Thyroid gland (tissue), 4 donors: ENCODE measurements around the gene NOTCH3.

Experiments used
- CTCF ChIP-seq, 6 experiments: fragments of 200-600 bp in 3 of 6; fragments of 450-650 bp in 3 of 6; sonication (generic) in 3 of 6; IDR thresholded peaks; one replicate each; pipeline ENCODE4 v1.5.1; 2016 to 2019; ENCODE audit warnings: antibody characterized with exemption in 6 of 6, mild to moderate bottlenecking in 2 of 6, inconsistent platforms in 1 of 6, moderate library complexity in 1 of 6
- POLR2A ChIP-seq, 2 donors: fragments of 450-650 bp; IDR thresholded peaks; one replicate each; pipeline ENCODE4 v1.6.1; 2017; ENCODE audit warnings: antibody characterized with exemption in 2 of 2, mild to moderate bottlenecking in 2 of 2, moderate library complexity in 1 of 2

- no peak for TF ChIP-seq CTCF (IDR thresholded peaks at IDR 0.05)
- TF ChIP-seq POLR2A (IDR thresholded peaks at IDR 0.05) = no peak
Observed at GRCh38 chr19:15218501-15218900, 17.7 kb upstream of the NOTCH3 start.
